H9 (cell line): Measurements from ENCODE around the gene TET3. TPM values are rescaled to one million over a fixed set of nuclear protein-coding genes. Genes with fewer than 3 reads are reported as not detected.

ENCODE experiments used
- DNase-seq: peaks from one replicate; pipeline ENCODE4 v3.0.0-alpha.2; 2017
- H2AFZ ChIP-seq: one replicate; pipeline ENCODE4 v1.6.1; 2013; ENCODE audit warnings: mild to moderate bottlenecking, low read length, control low read depth, moderate library complexity
- H2AK5ac ChIP-seq: 2 replicates; pipeline ENCODE4 v1.6.1; 2013; ENCODE audit warnings: low read length, control low read depth, mixed read lengths; ENCODE audit not compliant: insufficient read length
- H2BK120ac ChIP-seq: one replicate; pipeline ENCODE4 v1.6.1; 2013; ENCODE audit warnings: low read depth, mild to moderate bottlenecking, low read length, control low read depth, inconsistent platforms; ENCODE audit not compliant: poor library complexity, severe bottlenecking
- H2BK12ac ChIP-seq: 2 replicates; pipeline ENCODE4 v1.6.1; 2013; ENCODE audit warnings: low read length, control low read depth, mixed read lengths, low read depth; ENCODE audit not compliant: insufficient read length
- H2BK15ac ChIP-seq: 2 replicates; pipeline ENCODE4 v1.6.1; 2013; ENCODE audit warnings: low read depth, low read length, control low read depth
- H2BK20ac ChIP-seq: one replicate; pipeline ENCODE4 v1.6.1; 2013; ENCODE audit warnings: low read depth, mild to moderate bottlenecking, low read length, control low read depth, inconsistent platforms; ENCODE audit not compliant: poor library complexity, severe bottlenecking
- H2BK5ac ChIP-seq: 2 replicates; pipeline ENCODE4 v1.6.1; 2013; ENCODE audit warnings: low read length, control low read depth, mixed read lengths; ENCODE audit not compliant: insufficient read length
- H3K14ac ChIP-seq: 2 replicates; pipeline ENCODE4 v1.6.1; 2013; ENCODE audit warnings: low read length, control low read depth; ENCODE audit not compliant: insufficient read depth
- H3K18ac ChIP-seq: 2 replicates; pipeline ENCODE4 v1.6.1; 2013; ENCODE audit warnings: low read depth, mild to moderate bottlenecking, mixed read lengths, low read length, control low read depth; ENCODE audit not compliant: insufficient read length
- H3K23ac ChIP-seq: 2 replicates; pipeline ENCODE4 v1.6.1; 2013; ENCODE audit warnings: low read length, control low read depth, mixed read lengths, low read depth; ENCODE audit not compliant: insufficient read length
- H3K23me2 ChIP-seq: 2 replicates; pipeline ENCODE4 v1.6.1; 2013; ENCODE audit warnings: low read depth, mild to moderate bottlenecking, mixed read lengths, low read length, control low read depth; ENCODE audit not compliant: insufficient read length, poor library complexity, severe bottlenecking
- H3K27ac ChIP-seq: 2 replicates; pipeline ENCODE4 v1.5.1; 2013; ENCODE audit warnings: low read length, control low read depth, mixed read lengths, low read depth; ENCODE audit not compliant: insufficient read length
- H3K27me3 ChIP-seq: 2 replicates; pipeline ENCODE4 v1.6.1; 2013; ENCODE audit warnings: low read length, control low read depth, inconsistent platforms; ENCODE audit not compliant: insufficient read depth
- H3K4ac ChIP-seq: 2 replicates; pipeline ENCODE4 v1.6.1; 2013; ENCODE audit warnings: low read depth, mild to moderate bottlenecking, control low read depth, inconsistent platforms, low read length, moderate library complexity
- H3K4me1 ChIP-seq: 2 replicates; pipeline ENCODE4 v1.6.1; 2013; ENCODE audit warnings: low read length, control low read depth, inconsistent platforms; ENCODE audit not compliant: insufficient read depth
- H3K4me2 ChIP-seq: 2 replicates; pipeline ENCODE4 v1.6.1; 2013; ENCODE audit warnings: low read length, control low read depth, mixed read lengths; ENCODE audit not compliant: insufficient read length, insufficient read depth
- H3K56ac ChIP-seq: 2 replicates; pipeline ENCODE4 v1.6.1; 2013; ENCODE audit warnings: low read depth, mild to moderate bottlenecking, mixed read lengths, low read length, control low read depth; ENCODE audit not compliant: insufficient read length
- H3K79me1 ChIP-seq: 2 replicates; pipeline ENCODE4 v1.6.1; 2013; ENCODE audit warnings: low read depth, mild to moderate bottlenecking, moderate library complexity, low read length, control low read depth, inconsistent platforms; ENCODE audit not compliant: insufficient read depth, poor library complexity, severe bottlenecking
- H3K79me2 ChIP-seq: 2 replicates; pipeline ENCODE4 v1.6.1; 2013; ENCODE audit warnings: low read length, control low read depth, inconsistent platforms; ENCODE audit not compliant: insufficient read depth
- H3K9ac ChIP-seq: 2 replicates; pipeline ENCODE4 v1.6.1; 2013; ENCODE audit warnings: low read length, control low read depth, mixed read lengths; ENCODE audit not compliant: insufficient read length; ENCODE audit errors: extremely low read depth
- H3K9me3 ChIP-seq: one replicate; pipeline ENCODE4 v1.6.1; 2013; ENCODE audit warnings: low read depth, low read length, inconsistent platforms; ENCODE audit not compliant: control insufficient read depth
- H3T11ph ChIP-seq: one replicate; pipeline ENCODE4 v1.6.1; 2013; ENCODE audit warnings: mild to moderate bottlenecking, low read length, control low read depth, inconsistent platforms
- H4K20me1 ChIP-seq: one replicate; pipeline ENCODE4 v1.6.1; 2013; ENCODE audit not compliant: control insufficient read depth, insufficient read length, insufficient read depth
- H4K5ac ChIP-seq: 2 replicates; pipeline ENCODE4 v1.6.1; 2013; ENCODE audit warnings: low read depth, mild to moderate bottlenecking, mixed read lengths, low read length, control low read depth; ENCODE audit not compliant: insufficient read length
- H4K8ac ChIP-seq: replicated peaks from 2 replicates; pipeline ENCODE4 v1.6.1; 2013; ENCODE audit warnings: low read length, control low read depth, mixed read lengths, low read depth; ENCODE audit not compliant: insufficient read length
- H4K91ac ChIP-seq: 2 replicates; pipeline ENCODE4 v1.6.1; 2013; ENCODE audit warnings: low read depth, mild to moderate bottlenecking, moderate library complexity, mixed read lengths, low read length, control low read depth; ENCODE audit not compliant: insufficient read length
- H3K27ac Mint-ChIP-seq, 3 experiments: 2 replicates in 2 of 3; 3 replicates in 1 of 3; pipeline ENCODE4 v1.8.0; 2020 to 2021; ENCODE audit warnings: mixed read lengths in 3 of 3, mild to moderate bottlenecking in 1 of 3, moderate library complexity in 1 of 3
- H3K27me3 Mint-ChIP-seq: 2 replicates; pipeline ENCODE4 v1.8.0; 2021; ENCODE audit warnings: low read depth, mild to moderate bottlenecking, moderate library complexity, mixed read lengths
- H3K36me3 Mint-ChIP-seq, 3 experiments: 2 replicates in 2 of 3; 3 replicates in 1 of 3; pipeline ENCODE4 v1.8.0; 2020 to 2021; ENCODE audit warnings: low read depth in 3 of 3, mixed read lengths in 3 of 3; ENCODE audit not compliant: insufficient read depth in 1 of 3
- H3K4me1 Mint-ChIP-seq, 2 experiments: 2 replicates each; pipeline ENCODE4 v1.8.0; 2020; ENCODE audit warnings: mixed read lengths in 2 of 2
- H3K4me3 Mint-ChIP-seq, 2 experiments: 2 replicates in 1 of 2; 3 replicates in 1 of 2; pipeline ENCODE4 v1.8.0; 2020 to 2021; ENCODE audit warnings: mild to moderate bottlenecking in 2 of 2, mixed read lengths in 2 of 2, moderate library complexity in 1 of 2
- H3K9me3 Mint-ChIP-seq, 2 experiments: 2 replicates in 1 of 2; 3 replicates in 1 of 2; pipeline ENCODE4 v1.8.0; 2020; ENCODE audit warnings: mild to moderate bottlenecking in 2 of 2, mixed read lengths in 2 of 2, moderate library complexity in 1 of 2
- WGBS: extraction: QIAGEN DNeasy Blood & Tissue Kit; methylation state at CpG from one replicate; pipeline ENCODE4 v1.1.7; 2013; ENCODE audit warnings: missing lambda C conversion rate, low lambda C conversion rate, mixed read lengths; ENCODE audit not compliant: insufficient read length; ENCODE audit errors: extremely low coverage; 5-methylcytosine and 5-hydroxymethylcytosine counted together
- total RNA-seq: library from RNA; stranded (reverse); gene quantifications from 2 replicates; pipeline ENCODE4 v1.2.1, GENCODE V29; 2021
- TF ChIP-seq, protein P1 (sequence below): fragments of 200-600 bp; sonication (generic); conservative IDR thresholded peaks from 3 replicates; pipeline ENCODE4 v1.8.0; 2021; ENCODE audit warnings: antibody characterized with exemption, mild to moderate bottlenecking

TET3 gene
- total RNA-seq, 1 experiment from 2014 or later, result 24.7 TPM

DNA sequence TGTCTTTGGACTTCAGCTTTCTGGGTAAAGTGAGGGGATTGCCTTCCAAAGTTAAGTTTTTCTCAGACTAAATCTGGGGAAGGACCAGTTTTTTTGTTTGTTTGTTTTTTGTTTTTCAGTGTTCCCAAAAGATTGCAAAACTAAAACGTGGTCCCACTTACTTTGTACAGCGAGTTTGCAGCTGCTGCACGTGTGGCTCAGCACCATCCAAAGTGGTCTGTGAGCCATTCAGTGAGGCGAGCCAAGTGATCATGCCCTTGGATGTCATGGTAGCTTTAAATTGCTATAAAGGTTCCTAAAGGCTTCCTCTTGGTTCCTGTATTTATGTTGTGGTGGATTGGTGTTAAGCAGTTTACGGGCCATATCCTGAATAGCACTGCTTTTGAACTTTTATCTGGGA is 23.0 kb downstream of the TET3 start:
- Mint-ChIP-seq H3K4me1 (peaks cover 67 to 69% of the 10 kb centered on the region in 2 experiments), H3K27ac (peak overlapping the region in 1 of 3 experiments; percentile 51; a peak in 2 of 7 replicates), H3K9me3 (no peaks in the 10 kb centered on the region; a peak in 1 of 5 replicates), H3K36me3 (peaks cover 9 to 25% (median 15%) of the 10 kb centered on the region in 3 experiments), H3K27me3 (no peaks in the 10 kb centered on the region), H3K4me3 (no peak overlapping the region; a peak in 1 of 5 replicates)
- Histone ChIP-seq H2BK120ac (no peak overlapping the region), H2BK12ac (no peak overlapping the region), H3K27ac (no peak overlapping the region), H4K20me1 (no peaks in the 10 kb centered on the region), H3K14ac (no peak overlapping the region), H3K27me3 (no peaks in the 10 kb centered on the region), H4K5ac (no peak overlapping the region), H4K8ac (no peak overlapping the region), H3K4me2 (no peak overlapping the region), H2AFZ (no peak overlapping the region), H3K18ac (no peak overlapping the region), H2AK5ac (no peak overlapping the region), H3T11ph (no peak overlapping the region), H2BK20ac (no peak overlapping the region), H2BK5ac (no peak overlapping the region), H4K91ac (no peak overlapping the region), H3K4ac (no peak overlapping the region), H3K9ac (no peak overlapping the region), H2BK15ac (no peak overlapping the region), H3K56ac (no peak overlapping the region), H3K4me1 (peaks cover 10% of the 10 kb centered on the region; the same call in 1 of the 2 replicates), H3K23ac (no peak overlapping the region), H3K79me1 (peaks cover 4% of the 10 kb centered on the region), H3K23me2 (no peaks in the 10 kb centered on the region), H3K79me2 (peaks cover 7% of the 10 kb centered on the region; the same call in 1 of the 2 replicates), H3K9me3 (no peaks in the 10 kb centered on the region)
- WGBS, result no CpG with 5 or more reads among the region's 5 CpGs
- TF ChIP-seq, protein P1, sequence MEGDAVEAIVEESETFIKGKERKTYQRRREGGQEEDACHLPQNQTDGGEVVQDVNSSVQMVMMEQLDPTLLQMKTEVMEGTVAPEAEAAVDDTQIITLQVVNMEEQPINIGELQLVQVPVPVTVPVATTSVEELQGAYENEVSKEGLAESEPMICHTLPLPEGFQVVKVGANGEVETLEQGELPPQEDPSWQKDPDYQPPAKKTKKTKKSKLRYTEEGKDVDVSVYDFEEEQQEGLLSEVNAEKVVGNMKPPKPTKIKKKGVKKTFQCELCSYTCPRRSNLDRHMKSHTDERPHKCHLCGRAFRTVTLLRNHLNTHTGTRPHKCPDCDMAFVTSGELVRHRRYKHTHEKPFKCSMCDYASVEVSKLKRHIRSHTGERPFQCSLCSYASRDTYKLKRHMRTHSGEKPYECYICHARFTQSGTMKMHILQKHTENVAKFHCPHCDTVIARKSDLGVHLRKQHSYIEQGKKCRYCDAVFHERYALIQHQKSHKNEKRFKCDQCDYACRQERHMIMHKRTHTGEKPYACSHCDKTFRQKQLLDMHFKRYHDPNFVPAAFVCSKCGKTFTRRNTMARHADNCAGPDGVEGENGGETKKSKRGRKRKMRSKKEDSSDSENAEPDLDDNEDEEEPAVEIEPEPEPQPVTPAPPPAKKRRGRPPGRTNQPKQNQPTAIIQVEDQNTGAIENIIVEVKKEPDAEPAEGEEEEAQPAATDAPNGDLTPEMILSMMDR, result no peak
- no peak for DNase-seq
